LoVo (cell line): ENCODE measurements around the gene RUNX1.
"Not testable (repeated sequence)": the region's sequence is repeated elsewhere in the genome, so short reads cannot be mapped to it uniquely, and the experiment has no call there.

ENCODE experiments used
- DNase-seq: peaks from one replicate; pipeline ENCODE4 v3.0.0-alpha.2; 2016; ENCODE audit warnings: low spot score

The RUNX1 gene

DNA sequence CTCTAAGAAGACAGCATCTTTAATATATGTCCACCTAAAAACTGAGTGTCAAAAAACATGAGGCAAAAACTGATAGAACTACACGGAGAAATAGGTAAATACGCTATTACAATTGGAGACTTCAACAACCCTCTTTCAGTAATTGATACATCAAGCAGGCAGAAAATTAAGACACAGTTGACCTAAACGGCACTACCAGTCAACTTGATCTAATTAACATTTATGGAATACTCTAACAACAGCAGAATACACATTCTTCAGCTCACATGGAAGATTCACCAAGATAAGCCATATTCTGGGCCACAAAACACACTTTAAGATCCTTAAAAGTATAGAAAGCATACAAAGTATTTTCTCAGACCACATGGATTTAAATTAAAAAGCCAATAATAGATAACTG lies 242.7 kb downstream of the RUNX1 start:
- no peak for DNase-seq

DNA sequence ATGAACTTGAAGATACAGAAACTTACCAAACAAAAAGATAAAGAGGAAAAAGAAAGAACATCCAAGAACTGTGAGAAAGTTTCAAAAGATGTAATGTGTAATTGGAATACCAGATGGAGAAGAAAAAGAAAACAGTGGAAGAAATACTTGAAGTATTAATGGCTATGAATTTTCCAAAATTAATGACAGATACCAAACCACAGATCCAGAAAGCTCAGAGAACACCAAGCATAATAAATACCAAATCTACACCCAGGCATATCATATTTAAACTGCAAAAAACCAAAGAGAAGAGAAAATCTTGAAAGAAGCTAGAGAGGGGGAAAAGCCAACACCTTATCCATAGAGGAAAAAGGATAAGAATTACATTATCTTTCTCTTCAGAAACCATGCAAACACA lies 243.9 kb downstream of the RUNX1 start:
- DNase-seq, result no peak

GRCh38 chr21:34804584-34804983 lies 244.5 kb downstream of the RUNX1 start:
- not testable (repeated sequence) for DNase-seq

- DNase-seq, result no peak
Measured at GRCh38 chr21:34803782-34804370, 245.2 kb downstream of the RUNX1 start.

DNA sequence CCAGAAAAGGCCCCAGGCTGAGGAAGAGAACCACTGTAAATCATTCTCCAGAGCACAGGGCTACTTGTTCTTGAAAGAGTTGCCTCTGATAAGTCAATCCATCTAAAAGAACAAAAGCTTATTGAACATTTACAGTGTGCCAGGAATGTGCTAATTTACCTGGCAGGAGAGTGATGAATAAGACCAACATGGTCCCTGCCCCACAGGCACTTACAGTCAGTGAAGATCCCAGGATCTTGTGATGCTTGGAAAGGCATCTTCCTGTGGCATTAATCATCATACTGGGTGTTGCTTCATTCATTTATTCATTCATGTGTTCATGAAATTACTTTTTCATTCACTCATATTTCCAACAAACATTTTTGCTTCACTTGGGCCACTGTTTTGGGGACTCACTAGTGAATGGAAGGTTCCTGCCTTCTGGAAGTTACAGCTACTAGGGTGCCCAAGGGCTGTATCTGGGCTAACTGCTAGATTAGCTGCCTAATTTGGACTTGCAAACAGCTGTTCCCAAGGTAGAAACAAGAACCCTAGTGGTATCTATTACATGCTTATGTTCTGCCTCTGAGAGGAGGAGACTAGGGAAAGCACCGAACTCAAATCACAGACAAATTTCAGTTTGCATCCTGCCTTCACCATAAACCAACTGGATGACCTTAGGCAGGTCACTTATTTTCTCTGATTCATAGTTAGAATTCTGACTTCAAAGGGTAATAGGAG lies 246.8 kb downstream of the RUNX1 start:
- no peak for DNase-seq

DNA sequence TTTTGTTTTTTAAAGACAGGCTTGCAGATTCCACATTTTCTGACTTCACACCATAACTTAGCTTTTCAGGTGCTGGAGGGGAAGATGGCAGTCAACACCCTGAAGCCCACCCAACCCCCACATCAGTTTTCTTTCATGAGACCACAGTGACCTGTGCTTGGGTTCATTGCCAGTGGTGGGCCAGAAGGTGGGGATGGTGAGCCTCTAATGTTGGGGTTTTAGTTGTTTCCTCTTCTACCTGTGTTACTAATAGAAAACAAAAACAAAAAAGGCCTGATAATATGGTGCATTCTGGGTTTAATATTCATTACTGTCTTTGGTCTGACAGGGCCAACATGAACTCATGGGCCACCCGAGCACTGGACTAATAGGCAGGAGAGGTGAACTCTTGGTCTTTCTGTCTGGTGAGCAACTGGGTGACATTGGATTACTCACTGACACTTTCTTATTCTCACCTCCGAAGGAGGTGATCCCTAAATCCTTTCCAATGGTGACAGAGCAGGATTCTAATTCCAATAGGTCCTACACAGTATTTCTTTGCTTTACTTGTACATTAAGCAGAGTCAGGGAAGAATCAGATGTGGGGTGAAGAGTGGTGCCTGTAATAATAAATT lies 247.5 kb downstream of the RUNX1 start:
- no peak for DNase-seq

DNA sequence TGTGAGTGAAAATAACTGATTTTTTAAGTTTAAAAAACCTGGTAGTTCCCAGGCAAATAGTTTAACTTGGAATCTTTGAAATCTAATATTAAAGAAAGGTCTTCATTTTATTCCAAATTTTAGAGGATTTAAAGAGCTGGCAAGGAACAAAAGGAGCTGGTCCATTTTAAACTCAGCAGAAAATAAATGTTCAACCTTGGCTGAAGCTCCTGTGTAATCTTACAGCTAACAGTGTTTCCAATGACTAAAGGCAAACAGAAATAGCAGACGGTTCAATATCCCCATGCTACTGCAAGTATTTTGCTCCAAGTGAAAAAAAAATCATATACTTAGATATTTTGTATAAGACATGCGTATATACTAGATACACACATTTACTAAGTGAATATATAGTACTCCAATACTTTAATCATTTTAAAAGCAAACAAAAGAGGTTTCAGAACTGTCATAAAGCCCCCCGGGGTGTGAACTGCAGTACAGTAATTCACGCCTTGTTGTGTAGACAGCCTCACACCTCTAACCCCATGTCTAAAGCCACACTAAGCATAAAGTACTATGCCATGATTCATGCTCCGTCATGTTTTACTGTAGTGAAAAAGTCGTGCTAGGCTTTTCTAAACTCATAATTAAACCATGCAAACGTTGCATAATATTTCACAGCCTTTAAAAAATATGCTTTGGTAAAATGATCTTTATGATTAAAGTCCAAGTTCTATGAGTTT lies 248.1 kb downstream of the RUNX1 start:
- DNase-seq, result no peak

DNA sequence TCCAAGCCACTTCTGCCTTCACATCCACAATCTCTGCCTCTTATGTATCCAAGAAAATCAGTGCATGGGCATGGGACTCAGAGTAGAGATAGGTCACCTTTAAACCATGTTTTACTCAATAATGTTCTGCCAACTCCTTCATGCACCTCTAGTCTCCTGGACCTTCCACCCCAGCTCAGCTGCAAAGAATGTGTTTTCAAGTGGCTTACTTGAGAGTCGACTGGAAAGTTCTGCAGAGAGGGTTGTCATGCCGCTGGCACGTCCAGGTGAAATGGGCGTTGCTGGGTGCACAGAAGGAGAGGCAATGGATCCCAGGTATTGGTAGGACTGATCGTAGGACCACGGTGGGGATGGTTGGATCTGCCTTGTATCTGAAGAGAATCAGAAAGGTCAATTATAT lies 250.0 kb downstream of the RUNX1 start:
- no peak for DNase-seq

- peak; percentile 29 for DNase-seq
Measured at GRCh38 chr21:34797921-34798535, 251.1 kb downstream of the RUNX1 start.

DNA sequence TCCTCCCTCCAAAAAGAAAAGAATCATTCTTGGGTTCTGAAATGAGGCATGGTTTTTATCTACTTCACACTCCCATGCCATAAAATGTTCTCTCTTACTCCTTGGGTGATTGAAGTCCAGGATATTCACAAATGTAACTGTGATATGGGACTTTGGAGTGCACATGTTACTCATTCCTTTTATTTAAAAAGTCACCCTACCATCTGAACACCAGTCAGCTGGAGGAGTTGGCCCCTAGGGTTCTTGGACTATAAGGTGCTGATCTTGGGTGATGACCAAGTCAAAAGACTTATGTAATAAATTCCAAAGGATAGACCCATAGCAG lies 251.9 kb downstream of the RUNX1 start:
- DNase-seq, result no peak

DNA sequence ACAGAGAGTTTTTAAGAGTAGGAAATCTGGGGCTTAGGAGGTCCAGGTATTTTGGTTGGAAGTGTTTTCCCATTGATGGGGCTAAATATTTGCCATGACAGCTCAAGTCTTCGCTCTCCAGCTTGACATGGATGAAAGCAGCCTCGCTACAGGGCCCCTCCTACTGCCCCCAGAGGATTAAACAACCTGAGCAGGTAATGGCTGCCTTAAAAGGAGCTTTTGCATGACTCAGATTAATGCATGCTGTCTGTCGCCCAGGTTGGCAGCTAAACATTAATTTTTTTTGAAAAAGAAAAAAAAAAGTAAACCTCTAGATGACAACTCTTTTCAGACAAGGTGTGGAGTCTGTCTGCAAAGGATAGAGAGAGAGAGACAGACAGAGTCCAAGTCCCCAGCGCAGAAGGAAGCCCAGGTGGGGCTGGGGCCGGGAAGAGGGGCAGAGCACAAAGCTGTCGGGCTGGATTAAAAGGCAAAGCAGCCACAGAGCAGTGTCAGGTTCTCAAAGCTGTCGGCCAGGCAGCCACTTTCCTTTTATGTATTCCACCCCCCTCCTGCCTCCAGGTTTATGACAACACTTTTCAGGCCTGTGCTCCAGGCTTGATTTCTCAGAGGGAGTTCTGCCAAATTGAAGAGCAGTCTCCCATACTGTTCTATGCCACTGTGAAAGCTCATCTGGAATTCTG lies 252.4 kb downstream of the RUNX1 start:
- peak; percentile 41 for DNase-seq

DNA sequence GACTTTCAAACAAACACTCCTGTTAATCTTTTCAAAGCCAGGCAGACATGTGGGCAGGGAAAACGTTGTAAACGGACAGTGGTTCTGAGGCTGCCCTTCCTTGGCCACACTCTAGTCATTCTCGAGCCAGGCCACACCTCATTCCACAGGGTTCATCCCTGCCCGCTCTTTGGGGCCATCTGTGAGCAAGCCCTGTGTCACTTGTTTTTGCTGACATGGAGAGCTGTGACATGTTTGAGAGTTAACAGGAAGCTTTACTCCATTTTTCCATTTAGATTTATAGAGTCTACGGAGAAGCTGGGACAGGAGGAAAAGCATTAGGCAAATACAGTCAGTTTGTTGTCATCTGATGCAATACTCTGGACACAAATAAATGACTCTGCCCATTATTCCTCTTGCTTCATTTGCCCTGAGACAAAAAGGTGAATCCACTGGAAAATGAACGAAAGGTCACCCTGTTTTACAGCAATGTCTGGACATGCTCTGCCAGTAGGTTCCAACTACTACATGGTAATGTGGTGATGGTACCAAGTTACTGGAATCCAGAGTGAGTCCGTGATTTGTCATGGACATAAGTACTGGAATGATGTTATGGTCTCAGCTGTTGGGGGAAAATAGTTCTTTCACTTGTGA lies 253.4 kb downstream of the RUNX1 start:
- DNase-seq, result peak; percentile 90

GRCh38 chr21:34795175-34795547 lies 253.9 kb downstream of the RUNX1 start:
- DNase-seq, result peak; percentile 62

DNA sequence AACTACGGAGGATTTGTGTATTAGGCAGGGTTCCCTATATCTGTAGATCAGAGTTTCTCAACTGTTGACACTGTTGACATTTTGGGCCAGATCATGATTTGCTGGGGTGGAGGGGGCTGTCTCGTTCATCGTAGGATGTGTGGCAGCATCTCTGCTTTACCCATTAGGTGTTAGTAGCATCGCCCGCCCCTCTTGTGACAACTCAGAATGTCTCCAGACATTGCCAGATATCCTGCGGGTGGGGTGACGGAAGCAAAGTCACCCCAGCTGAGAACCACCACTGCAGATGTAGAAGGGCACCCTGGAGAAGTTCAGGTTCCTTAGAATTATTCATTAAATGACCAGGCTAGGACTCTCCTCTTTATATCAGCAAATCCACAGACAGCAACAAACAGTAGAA lies 254.4 kb downstream of the RUNX1 start:
- no peak for DNase-seq

DNA sequence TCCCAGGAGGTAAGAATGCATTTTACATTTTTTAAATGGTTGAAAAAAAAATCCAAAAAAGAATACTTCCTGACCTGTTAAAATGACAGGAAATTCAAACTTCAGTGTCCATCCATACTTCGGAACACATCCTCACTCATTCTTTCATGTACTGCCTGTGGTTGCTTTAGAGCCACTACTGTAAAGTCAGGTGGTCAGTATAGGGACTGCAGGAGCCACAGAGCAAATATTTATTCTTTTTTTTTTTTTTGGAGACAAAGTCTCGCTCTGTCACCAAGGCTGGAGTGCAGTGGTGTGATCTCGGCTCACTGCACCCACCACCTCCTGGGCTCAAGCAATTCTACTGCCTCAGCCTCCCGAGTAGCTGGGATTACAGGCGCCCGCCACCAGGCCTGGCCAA lies 255.6 kb downstream of the RUNX1 start:
- no peak for DNase-seq

DNA sequence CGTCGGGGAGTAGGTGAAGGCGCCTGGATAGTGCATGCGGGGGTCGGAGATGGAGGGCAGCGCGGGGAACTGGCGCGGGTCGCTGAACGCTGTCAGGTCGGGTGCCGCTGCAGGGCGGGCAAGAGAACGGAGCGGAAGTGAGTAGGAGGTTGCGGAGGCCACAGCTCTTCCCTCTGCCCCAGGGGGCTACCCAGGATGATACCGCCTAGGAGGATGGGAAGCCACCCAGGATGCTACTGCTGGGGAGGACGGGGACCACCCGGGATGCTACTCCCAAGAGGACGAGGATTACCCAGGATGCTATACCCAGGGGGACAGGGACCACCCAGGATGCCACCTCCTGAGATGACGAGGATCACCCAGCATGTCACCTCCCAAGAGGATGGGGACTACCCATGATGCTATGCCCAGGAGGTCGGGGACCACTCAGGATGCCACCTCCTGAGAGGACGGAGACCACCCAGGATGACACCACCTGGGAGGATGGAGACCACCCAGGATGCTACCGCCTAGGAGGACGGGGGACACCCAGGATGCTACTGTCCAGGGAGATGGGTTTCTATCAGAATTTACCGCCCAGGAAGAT lies 256.5 kb downstream of the RUNX1 start:
- no peak for DNase-seq

GRCh38 chr21:34791776-34792503 lies 257.2 kb downstream of the RUNX1 start:
- DNase-seq, result no peak

DNA sequence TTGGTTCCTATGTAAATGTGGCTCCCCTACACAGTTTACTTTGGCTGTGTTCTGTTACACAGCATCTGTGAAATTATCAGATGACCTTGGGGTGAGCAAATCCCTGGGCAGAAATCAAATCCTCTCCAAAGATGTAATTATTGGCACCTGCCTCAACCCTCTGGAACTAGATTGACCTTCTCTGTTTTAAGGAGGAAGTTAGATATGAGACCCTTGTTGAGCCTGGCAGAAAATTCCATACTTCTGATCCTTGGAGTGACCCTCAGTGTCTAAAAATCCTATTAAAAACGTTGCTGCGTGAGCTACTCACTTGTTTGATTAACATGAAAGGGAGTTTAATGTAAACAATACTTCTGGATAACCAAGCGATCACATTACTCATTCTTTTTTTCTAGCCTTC lies 258.3 kb downstream of the RUNX1 start:
- no peak for DNase-seq

DNA sequence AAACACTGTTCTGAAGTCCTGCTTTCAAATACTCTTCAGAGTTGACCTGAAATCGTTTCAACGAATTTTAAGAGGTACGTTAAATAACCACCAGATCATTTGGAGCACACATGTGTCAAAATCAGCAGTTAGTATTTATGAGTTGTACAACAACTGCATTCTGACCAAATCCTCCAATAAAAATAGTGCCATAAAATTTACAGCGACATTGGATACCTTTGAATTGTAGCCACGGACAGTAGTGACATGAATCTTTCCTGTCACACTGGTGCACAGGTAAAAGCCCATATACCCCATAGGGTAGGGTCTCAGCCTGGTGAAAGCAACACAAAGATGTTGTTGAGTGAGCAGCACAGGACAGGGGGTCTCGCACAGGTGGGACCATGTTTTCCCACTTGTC lies 258.8 kb downstream of the RUNX1 start:
- no peak for DNase-seq

- DNase-seq, result no peak
Measured at GRCh38 chr21:34788879-34789278, 260.2 kb downstream of the RUNX1 start.

DNA sequence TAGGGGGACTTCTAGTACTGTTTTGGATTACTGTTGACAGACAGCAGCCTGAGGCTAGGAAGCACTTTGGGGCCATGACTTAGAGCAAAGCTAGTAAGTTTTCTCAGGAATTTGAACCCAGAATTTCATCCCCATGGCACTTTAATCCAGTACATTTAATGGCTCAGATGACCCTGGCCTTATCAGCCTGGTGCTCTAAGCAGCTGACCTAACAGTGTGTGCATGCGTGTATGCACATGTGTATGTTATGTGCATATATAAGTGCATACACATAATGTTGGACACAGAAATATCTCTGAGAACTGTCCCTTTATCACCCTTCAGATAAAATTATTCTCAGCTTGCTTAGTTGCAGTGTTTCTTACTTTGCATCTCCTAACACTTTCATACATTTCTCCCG lies 265.3 kb downstream of the RUNX1 start:
- DNase-seq, result no peak
